Measurements from ENCODE around the gene NAP1L1.

DNA sequence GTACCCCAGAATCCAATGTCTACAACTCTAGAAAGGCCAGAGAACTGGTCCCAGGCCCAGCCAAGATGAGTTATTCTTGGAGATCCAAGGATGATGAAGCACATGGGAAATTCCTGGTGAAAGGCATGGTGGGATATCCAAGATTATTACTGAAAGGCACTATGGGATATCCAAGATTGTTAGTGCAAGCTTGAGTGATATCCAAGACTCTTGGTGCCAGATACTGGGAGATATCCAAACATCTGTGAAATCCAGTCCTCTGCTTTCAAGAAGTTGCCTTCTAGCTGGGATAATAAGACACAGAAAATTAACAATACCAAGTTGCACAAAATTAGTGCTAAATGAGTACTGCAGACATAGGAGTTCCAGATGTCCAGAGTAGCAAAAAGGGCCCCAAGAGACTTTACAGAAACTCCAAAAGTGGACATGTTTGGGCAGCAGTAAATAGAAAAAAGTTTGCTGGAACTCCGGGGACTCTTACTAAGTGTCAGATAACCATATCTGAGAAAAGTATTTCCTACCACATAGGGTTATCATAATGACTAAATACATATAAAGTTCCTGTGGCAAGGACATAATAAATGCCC lies 87.5 kb downstream of the NAP1L1 start:
- TF ChIP-seq NFYB (CRISPR knock-in tag; conservative IDR thresholded peaks at IDR 0.05; ENCODE audit: low read depth) (no peak), ZNF416 (CRISPR knock-in tag; IDR thresholded peaks at IDR 0.05) (no peak), MAX (CRISPR knock-in tag; IDR thresholded peaks at IDR 0.05) (no peak), ATF3 (CRISPR knock-in tag; conservative IDR thresholded peaks at IDR 0.05) (no peak), PRDM15 (CRISPR knock-in tag; IDR thresholded peaks at IDR 0.05) (no peak), JUN (CRISPR knock-in tag; IDR thresholded peaks at IDR 0.05) (no peak), TP53 (CRISPR knock-in tag; IDR thresholded peaks at IDR 0.05) (no peak), ATF2 (CRISPR knock-in tag; IDR thresholded peaks at IDR 0.05; ENCODE audit: borderline replicate concordance, low read depth) (no peak)
- TF ChIP-seq, protein P1, sequence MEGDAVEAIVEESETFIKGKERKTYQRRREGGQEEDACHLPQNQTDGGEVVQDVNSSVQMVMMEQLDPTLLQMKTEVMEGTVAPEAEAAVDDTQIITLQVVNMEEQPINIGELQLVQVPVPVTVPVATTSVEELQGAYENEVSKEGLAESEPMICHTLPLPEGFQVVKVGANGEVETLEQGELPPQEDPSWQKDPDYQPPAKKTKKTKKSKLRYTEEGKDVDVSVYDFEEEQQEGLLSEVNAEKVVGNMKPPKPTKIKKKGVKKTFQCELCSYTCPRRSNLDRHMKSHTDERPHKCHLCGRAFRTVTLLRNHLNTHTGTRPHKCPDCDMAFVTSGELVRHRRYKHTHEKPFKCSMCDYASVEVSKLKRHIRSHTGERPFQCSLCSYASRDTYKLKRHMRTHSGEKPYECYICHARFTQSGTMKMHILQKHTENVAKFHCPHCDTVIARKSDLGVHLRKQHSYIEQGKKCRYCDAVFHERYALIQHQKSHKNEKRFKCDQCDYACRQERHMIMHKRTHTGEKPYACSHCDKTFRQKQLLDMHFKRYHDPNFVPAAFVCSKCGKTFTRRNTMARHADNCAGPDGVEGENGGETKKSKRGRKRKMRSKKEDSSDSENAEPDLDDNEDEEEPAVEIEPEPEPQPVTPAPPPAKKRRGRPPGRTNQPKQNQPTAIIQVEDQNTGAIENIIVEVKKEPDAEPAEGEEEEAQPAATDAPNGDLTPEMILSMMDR (IDR thresholded peaks at IDR 0.05): no peak
- TF ChIP-seq, protein P2, sequence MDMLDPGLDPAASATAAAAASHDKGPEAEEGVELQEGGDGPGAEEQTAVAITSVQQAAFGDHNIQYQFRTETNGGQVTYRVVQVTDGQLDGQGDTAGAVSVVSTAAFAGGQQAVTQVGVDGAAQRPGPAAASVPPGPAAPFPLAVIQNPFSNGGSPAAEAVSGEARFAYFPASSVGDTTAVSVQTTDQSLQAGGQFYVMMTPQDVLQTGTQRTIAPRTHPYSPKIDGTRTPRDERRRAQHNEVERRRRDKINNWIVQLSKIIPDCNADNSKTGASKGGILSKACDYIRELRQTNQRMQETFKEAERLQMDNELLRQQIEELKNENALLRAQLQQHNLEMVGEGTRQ (CRISPR knock-in tag; IDR thresholded peaks at IDR 0.05): no peak
- TF ChIP-seq, protein P3, sequence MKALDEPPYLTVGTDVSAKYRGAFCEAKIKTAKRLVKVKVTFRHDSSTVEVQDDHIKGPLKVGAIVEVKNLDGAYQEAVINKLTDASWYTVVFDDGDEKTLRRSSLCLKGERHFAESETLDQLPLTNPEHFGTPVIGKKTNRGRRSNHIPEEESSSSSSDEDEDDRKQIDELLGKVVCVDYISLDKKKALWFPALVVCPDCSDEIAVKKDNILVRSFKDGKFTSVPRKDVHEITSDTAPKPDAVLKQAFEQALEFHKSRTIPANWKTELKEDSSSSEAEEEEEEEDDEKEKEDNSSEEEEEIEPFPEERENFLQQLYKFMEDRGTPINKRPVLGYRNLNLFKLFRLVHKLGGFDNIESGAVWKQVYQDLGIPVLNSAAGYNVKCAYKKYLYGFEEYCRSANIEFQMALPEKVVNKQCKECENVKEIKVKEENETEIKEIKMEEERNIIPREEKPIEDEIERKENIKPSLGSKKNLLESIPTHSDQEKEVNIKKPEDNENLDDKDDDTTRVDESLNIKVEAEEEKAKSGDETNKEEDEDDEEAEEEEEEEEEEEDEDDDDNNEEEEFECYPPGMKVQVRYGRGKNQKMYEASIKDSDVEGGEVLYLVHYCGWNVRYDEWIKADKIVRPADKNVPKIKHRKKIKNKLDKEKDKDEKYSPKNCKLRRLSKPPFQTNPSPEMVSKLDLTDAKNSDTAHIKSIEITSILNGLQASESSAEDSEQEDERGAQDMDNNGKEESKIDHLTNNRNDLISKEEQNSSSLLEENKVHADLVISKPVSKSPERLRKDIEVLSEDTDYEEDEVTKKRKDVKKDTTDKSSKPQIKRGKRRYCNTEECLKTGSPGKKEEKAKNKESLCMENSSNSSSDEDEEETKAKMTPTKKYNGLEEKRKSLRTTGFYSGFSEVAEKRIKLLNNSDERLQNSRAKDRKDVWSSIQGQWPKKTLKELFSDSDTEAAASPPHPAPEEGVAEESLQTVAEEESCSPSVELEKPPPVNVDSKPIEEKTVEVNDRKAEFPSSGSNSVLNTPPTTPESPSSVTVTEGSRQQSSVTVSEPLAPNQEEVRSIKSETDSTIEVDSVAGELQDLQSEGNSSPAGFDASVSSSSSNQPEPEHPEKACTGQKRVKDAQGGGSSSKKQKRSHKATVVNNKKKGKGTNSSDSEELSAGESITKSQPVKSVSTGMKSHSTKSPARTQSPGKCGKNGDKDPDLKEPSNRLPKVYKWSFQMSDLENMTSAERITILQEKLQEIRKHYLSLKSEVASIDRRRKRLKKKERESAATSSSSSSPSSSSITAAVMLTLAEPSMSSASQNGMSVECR (CRISPR knock-in tag; IDR thresholded peaks at IDR 0.05; ENCODE audit: borderline replicate concordance): no peak
- TF ChIP-seq, protein P4, sequence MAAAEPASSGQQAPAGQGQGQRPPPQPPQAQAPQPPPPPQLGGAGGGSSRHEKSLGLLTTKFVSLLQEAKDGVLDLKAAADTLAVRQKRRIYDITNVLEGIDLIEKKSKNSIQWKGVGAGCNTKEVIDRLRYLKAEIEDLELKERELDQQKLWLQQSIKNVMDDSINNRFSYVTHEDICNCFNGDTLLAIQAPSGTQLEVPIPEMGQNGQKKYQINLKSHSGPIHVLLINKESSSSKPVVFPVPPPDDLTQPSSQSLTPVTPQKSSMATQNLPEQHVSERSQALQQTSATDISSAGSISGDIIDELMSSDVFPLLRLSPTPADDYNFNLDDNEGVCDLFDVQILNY (CRISPR knock-in tag; IDR thresholded peaks at IDR 0.05): no peak
- TF ChIP-seq, protein P5, sequence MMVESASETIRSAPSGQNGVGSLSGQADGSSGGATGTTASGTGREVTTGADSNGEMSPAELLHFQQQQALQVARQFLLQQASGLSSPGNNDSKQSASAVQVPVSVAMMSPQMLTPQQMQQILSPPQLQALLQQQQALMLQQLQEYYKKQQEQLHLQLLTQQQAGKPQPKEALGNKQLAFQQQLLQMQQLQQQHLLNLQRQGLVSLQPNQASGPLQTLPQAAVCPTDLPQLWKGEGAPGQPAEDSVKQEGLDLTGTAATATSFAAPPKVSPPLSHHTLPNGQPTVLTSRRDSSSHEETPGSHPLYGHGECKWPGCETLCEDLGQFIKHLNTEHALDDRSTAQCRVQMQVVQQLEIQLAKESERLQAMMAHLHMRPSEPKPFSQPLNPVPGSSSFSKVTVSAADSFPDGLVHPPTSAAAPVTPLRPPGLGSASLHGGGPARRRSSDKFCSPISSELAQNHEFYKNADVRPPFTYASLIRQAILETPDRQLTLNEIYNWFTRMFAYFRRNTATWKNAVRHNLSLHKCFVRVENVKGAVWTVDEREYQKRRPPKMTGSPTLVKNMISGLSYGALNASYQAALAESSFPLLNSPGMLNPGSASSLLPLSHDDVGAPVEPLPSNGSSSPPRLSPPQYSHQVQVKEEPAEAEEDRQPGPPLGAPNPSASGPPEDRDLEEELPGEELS (CRISPR knock-in tag; IDR thresholded peaks at IDR 0.05): no peak

Data from WTC11 (cell line).